ENCODE measurements around the gene OXTR. TPM values are rescaled to one million over a fixed set of nuclear protein-coding genes. Genes with fewer than 3 reads are reported as not detected.

OXTR gene
- total RNA-seq: under 1 TPM; 0.42 to 0.45 TPM

- H3K4me3 Mint-ChIP-seq: peak within 1 kb of the TSS; percentile 65
- POLR2A ChIA-PET: no interaction called here
- ATAC-seq (ENCODE audit: low read depth) (peak; percentile 82), DNase-seq (peak; percentile 81)
- no peak within 1 kb of the TSS for H3K27ac Mint-ChIP-seq
- H3K36me3 Mint-ChIP-seq: no peaks in the 10 kb centered on the region
- peaks cover 8% of the 10 kb centered on the region for H3K4me1 Mint-ChIP-seq
- peaks cover 28% of the 10 kb centered on the region for H3K27me3 Mint-ChIP-seq
- no peaks in the 10 kb centered on the region for H3K9me3 Mint-ChIP-seq
Measured at GRCh38 chr3:8769088-8769822, at the start of gene OXTR. Gene OXTR (minus strand): TSS chr3:8769613. CDS start chr3:8768187, 1,426 bp downstream.

- POLR2A ChIA-PET: no interaction called here
- Mint-ChIP-seq H3K27me3 (no peaks in the 10 kb centered on the region), H3K27ac (no peak overlapping the region), H3K4me1 (no peaks in the 10 kb centered on the region), H3K4me3 (no peak overlapping the region), H3K36me3 (peaks cover 7% of the 10 kb centered on the region), H3K9me3 (peaks cover 26% of the 10 kb centered on the region)
- ATAC-seq (ENCODE audit: low read depth): no peak
- no peak for DNase-seq
Measured at GRCh38 chr3:8817486-8817885, 48.1 kb upstream of the OXTR start.

DNA sequence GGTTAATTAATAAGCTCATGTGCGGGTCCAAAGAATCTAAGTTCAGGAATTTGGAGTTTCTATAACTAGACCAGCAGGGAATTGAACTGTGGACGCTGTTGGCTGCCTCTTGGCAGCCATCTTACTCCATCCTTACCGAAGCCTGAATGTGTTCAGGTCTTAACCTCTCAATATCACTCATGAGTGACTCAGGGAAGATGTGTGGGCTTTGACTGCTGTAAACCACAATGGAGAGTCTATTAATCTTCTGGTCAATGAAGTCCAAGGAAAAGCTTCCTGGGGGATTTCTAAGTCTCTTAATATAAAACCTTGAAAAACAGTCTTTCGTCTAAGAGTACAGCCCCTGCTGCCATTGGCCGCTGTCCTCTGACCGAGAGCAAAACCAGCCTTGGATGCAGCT lies 46.7 kb upstream of the OXTR start:
- Mint-ChIP-seq H3K36me3 (peaks cover 7% of the 10 kb centered on the region), H3K4me1 (no peaks in the 10 kb centered on the region), H3K27ac (no peak overlapping the region), H3K4me3 (no peak overlapping the region), H3K9me3 (peaks cover 21% of the 10 kb centered on the region), H3K27me3 (no peaks in the 10 kb centered on the region)
- DNase-seq: no peak
- no peak for ATAC-seq (ENCODE audit: low read depth)
- POLR2A ChIA-PET: no interaction called here

GRCh38 chr3:8813411-8813810 lies 44.0 kb upstream of the OXTR start:
- Mint-ChIP-seq H3K27me3 (no peaks in the 10 kb centered on the region), H3K9me3 (peaks cover 13% of the 10 kb centered on the region), H3K4me1 (no peaks in the 10 kb centered on the region), H3K27ac (no peak overlapping the region), H3K36me3 (peaks cover 4% of the 10 kb centered on the region), H3K4me3 (no peak overlapping the region)
- no peak for DNase-seq
- ATAC-seq (ENCODE audit: low read depth): no peak
- POLR2A ChIA-PET: no interaction called here

GRCh38 chr3:8810561-8810960 lies 41.1 kb upstream of the OXTR start:
- POLR2A ChIA-PET: no interaction called here
- H3K9me3 Mint-ChIP-seq: peaks cover 3% of the 10 kb centered on the region
- no peaks in the 10 kb centered on the region for H3K27me3 Mint-ChIP-seq
- peaks cover 2% of the 10 kb centered on the region for H3K36me3 Mint-ChIP-seq
- H3K4me3 Mint-ChIP-seq: no peak overlapping the region
- ATAC-seq (ENCODE audit: low read depth): no peak
- H3K4me1 Mint-ChIP-seq: no peaks in the 10 kb centered on the region
- DNase-seq: no peak
- no peak overlapping the region for H3K27ac Mint-ChIP-seq

DNA sequence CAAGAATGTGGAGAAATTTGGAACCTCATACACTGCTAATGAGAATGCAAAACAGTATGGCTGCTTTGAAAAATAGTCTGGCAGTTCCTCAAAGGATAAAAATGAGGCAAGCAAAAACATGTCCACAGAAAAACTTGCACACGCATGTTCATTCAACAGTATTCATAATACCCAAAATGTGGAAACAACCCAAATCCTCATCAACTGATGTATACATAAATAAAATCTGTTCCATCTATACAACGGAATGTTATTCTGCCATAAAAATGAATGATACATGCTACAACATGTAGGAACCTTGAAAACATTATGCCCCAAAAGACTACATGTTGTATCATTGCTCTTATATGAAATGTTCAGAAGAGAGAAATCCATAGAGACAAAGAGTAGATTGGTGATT lies 36.4 kb upstream of the OXTR start:
- POLR2A ChIA-PET: no interaction called here
- Mint-ChIP-seq H3K27me3 (no peaks in the 10 kb centered on the region), H3K27ac (no peak overlapping the region), H3K4me3 (no peak overlapping the region), H3K9me3 (peaks cover 4% of the 10 kb centered on the region), H3K36me3 (peaks cover 2% of the 10 kb centered on the region), H3K4me1 (no peaks in the 10 kb centered on the region)
- no peak for DNase-seq
- ATAC-seq (ENCODE audit: low read depth): no peak

- POLR2A ChIA-PET: no interaction called here
- no peak overlapping the region for H3K4me3 Mint-ChIP-seq
- no peaks in the 10 kb centered on the region for H3K27me3 Mint-ChIP-seq
- no peaks in the 10 kb centered on the region for H3K4me1 Mint-ChIP-seq
- peaks cover 4% of the 10 kb centered on the region for H3K36me3 Mint-ChIP-seq
- DNase-seq: no peak
- H3K9me3 Mint-ChIP-seq: peaks cover 7% of the 10 kb centered on the region
- no peak overlapping the region for H3K27ac Mint-ChIP-seq
- ATAC-seq (ENCODE audit: low read depth): no peak
Measured at GRCh38 chr3:8802256-8802655, 32.8 kb upstream of the OXTR start.

- peaks cover 7% of the 10 kb centered on the region for H3K9me3 Mint-ChIP-seq
- POLR2A ChIA-PET: no interaction called here
- no peak overlapping the region for H3K27ac Mint-ChIP-seq
- DNase-seq (no peak), ATAC-seq (ENCODE audit: low read depth) (no peak)
- peaks cover 2% of the 10 kb centered on the region for H3K36me3 Mint-ChIP-seq
- no peak overlapping the region for H3K4me3 Mint-ChIP-seq
- no peaks in the 10 kb centered on the region for H3K4me1 Mint-ChIP-seq
- H3K27me3 Mint-ChIP-seq: no peaks in the 10 kb centered on the region
Measured at GRCh38 chr3:8800016-8800415, 30.6 kb upstream of the OXTR start.

DNA sequence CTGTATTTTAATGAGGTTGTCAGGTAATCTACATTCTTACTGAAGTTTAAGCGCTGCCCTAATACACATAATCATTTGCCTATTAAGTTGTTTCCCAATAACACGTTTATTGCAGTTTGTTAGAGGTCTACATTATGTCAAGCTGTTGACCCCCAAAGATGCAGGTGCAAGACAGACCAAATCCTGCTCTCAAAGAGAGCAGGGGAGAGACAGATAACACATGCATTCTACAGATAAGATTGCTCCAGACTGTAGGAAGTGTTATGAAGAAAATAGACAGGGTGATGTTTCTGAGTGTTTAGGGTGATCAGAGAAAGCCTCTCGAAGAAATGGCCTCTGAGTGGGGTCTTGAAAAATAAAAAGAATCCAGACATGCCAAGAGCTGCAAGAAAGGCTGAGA lies 24.8 kb upstream of the OXTR start:
- H3K4me1 Mint-ChIP-seq: no peaks in the 10 kb centered on the region
- no peaks in the 10 kb centered on the region for H3K27me3 Mint-ChIP-seq
- DNase-seq (no peak), ATAC-seq (ENCODE audit: low read depth) (no peak)
- H3K36me3 Mint-ChIP-seq: no peaks in the 10 kb centered on the region
- H3K27ac Mint-ChIP-seq: no peak overlapping the region
- peaks cover 2% of the 10 kb centered on the region for H3K9me3 Mint-ChIP-seq
- POLR2A ChIA-PET: no interaction called here
- H3K4me3 Mint-ChIP-seq: no peak overlapping the region

DNA sequence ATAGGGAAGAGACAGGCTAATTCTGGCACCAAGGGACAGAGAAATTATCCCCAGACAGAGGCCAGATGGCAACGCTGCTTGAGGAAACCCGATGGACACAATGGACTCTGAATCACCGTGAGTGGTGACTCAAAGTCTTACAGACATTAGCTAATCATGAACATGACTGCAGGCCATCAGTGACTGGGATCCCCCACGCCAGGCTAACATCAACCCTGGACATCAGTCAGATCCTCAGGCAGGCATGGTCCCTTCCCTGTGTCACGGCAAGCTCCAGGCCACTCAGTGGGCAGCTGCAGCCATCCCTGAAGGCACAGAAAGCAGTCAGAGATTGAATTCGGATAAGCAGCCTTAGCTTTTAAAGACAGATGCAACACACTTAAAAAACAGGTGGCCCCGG lies 23.8 kb upstream of the OXTR start:
- no peak overlapping the region for H3K4me3 Mint-ChIP-seq
- POLR2A ChIA-PET: no interaction called here
- peaks cover 2% of the 10 kb centered on the region for H3K27me3 Mint-ChIP-seq
- H3K36me3 Mint-ChIP-seq: no peaks in the 10 kb centered on the region
- no peak overlapping the region for H3K27ac Mint-ChIP-seq
- H3K4me1 Mint-ChIP-seq: no peaks in the 10 kb centered on the region
- DNase-seq (no peak), ATAC-seq (ENCODE audit: low read depth) (no peak)
- H3K9me3 Mint-ChIP-seq: peaks cover 2% of the 10 kb centered on the region

DNA sequence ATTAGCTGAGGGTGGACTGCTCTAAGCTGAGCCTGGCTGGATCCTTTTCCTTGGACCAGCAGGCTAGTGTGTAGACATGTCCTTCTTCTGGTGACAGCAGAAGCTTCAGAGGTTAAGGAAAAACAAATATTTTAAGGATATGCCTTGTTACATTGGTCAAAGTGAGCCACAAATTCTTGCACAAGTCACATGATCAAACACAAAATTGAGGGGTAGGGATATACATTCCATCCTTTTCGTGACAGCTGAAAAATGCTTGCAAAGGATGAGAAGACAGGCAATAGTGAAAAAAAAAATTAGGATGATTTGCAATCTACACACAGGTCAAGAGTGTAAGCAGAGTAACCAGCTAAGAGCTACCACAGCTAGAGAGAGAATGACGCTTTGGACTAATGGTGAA lies 21.1 kb upstream of the OXTR start:
- H3K9me3 Mint-ChIP-seq: peaks cover 2% of the 10 kb centered on the region
- DNase-seq (no peak), ATAC-seq (ENCODE audit: low read depth) (no peak)
- H3K4me1 Mint-ChIP-seq: no peaks in the 10 kb centered on the region
- peaks cover 6% of the 10 kb centered on the region for H3K27me3 Mint-ChIP-seq
- POLR2A ChIA-PET: no interaction called here
- H3K27ac Mint-ChIP-seq: no peak overlapping the region
- no peaks in the 10 kb centered on the region for H3K36me3 Mint-ChIP-seq
- H3K4me3 Mint-ChIP-seq: no peak overlapping the region

DNA sequence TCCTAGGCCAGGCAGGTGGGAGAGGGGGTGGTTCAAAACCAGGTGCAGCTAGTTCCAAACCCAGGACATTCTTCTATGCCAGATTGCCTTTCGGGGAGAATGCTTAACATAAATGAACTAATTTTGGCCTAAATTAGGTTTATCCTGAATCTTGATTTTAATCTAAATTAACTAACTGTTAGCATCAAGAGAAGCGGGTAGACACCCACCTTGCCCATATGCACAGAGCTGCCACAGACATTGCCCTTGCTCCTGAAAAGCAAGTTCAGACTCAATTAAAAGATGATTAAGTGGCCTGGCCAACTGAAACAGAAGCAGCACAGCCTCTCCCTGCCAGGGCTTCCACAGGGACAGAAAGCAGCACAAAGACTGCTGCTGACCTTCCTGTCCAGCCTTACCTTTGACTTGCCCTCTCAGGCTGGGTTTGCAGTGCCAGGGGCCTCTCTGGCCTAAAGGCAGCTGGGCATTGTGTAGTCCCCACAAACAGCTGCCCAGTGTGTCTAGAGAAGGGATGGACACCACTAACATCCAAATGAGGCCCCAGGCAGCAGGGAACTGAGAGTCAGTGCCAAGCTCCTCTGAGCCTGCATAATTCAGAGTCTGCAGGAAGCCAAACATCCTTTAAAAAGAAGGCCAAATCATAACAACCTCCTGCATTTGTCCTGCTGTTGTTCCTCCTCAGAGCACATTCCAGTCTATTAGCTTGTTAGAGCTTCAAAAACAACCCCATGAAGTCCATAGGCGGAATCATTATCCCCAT lies 15.4 kb upstream of the OXTR start:
- no peak for ATAC-seq (ENCODE audit: low read depth)
- Mint-ChIP-seq H3K36me3 (no peaks in the 10 kb centered on the region), H3K9me3 (no peaks in the 10 kb centered on the region), H3K27ac (no peak overlapping the region), H3K27me3 (peaks cover 6% of the 10 kb centered on the region), H3K4me3 (no peak overlapping the region), H3K4me1 (no peaks in the 10 kb centered on the region)
- POLR2A ChIA-PET: no interaction called here
- no peak for DNase-seq

DNA sequence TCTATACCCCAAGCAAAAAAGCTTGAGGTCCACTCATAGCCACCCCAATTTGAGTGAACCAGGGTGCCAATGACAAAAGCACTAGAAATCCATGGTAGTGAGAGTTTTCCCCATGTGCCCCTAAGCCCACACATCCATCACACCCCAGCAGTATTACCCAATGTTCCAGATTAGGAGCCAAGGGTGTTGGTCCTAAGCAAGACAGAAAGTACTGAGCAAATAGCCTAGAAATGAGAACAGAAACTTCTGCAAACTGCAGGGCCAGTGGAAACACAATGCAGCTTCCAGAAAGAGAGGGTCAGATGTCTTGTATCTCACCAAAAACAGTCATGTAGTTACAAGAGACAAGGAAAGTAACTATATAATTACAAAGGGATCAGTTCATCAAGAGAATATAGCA lies 10.9 kb upstream of the OXTR start:
- no peaks in the 10 kb centered on the region for H3K36me3 Mint-ChIP-seq
- no peak for DNase-seq
- H3K9me3 Mint-ChIP-seq: no peaks in the 10 kb centered on the region
- peaks cover 6% of the 10 kb centered on the region for H3K27me3 Mint-ChIP-seq
- H3K27ac Mint-ChIP-seq: no peak overlapping the region
- POLR2A ChIA-PET: no interaction called here
- no peak overlapping the region for H3K4me3 Mint-ChIP-seq
- H3K4me1 Mint-ChIP-seq: no peaks in the 10 kb centered on the region
- no peak for ATAC-seq (ENCODE audit: low read depth)

GRCh38 chr3:8778475-8778874 lies 9.1 kb upstream of the OXTR start:
- H3K9me3 Mint-ChIP-seq: no peaks in the 10 kb centered on the region
- no peak for ATAC-seq (ENCODE audit: low read depth)
- H3K4me1 Mint-ChIP-seq: no peaks in the 10 kb centered on the region
- no peak overlapping the region for H3K27ac Mint-ChIP-seq
- H3K4me3 Mint-ChIP-seq: no peak overlapping the region
- no peak for DNase-seq
- H3K36me3 Mint-ChIP-seq: no peaks in the 10 kb centered on the region
- POLR2A ChIA-PET: no interaction called here
- peaks cover 6% of the 10 kb centered on the region for H3K27me3 Mint-ChIP-seq
